ENCODE data around the gene TLE5. TPM values are rescaled to one million over a fixed set of nuclear protein-coding genes. Genes with fewer than 3 reads are reported as not detected.

TLE5 gene, protein sequence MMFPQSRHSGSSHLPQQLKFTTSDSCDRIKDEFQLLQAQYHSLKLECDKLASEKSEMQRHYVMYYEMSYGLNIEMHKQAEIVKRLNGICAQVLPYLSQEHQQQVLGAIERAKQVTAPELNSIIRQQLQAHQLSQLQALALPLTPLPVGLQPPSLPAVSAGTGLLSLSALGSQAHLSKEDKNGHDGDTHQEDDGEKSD
- 413 TPM for total RNA-seq
- long read RNA-seq, transcript AES-207 (6 exons, 942 nt): minor isoform, 46 of 422 reads
- long read RNA-seq, transcript AES-202 (7 exons, 1,608 nt): major isoform, 186 of 422 reads
- long read RNA-seq, transcript AES-201 (7 exons, 1,884 nt): minor isoform, 5 of 422 reads
- long read RNA-seq, partial matches to known transcripts: 12 of 422 reads
- long read RNA-seq, other reads (novel, unspliced or antisense): 173 of 422 reads

DNA sequence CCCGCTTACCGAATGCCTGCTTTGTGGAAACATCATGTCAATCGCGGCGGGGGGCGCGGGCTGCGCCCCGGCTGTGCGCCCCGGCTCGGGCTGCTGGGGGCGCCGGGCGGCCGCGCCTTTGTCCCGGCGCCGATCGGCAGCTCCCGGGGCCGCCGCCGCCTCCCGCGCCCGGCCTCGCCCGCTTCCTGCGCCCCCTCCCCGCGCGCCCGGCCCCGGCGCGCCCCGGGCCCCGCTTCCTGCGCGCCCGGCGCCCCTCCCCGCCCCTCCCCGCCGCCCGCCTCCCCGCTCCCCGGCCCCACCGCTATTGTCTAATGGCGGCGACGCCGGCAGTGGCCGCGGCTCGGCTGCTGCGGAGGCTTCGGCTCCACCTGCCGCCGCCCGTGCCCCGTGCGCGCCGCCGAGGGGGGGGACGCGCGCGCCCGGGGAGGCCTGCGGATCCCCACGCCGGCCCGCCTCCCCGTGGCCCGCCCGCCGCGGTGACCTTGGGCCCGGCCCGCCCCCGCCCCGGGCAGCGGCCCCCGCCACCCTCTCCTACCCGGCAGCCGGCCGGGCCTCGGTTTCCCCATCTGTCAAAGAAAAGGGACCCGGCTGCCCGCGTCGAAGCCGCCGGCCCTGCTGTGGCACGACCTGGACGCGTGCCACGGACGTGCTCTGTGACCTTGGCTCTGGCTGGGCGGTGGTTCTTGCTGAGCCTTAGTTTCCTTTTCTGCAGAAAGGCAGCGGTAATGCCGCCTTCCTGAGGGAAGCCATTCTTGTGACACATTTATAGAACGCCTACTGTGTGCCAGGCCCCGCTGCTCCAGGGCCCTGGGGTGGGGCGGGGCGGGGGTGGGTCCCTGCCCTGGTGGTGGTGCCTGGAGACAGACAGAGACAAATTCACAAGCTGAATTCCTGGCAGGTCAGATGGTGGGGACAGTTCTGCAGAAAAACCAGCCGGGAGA is at the start of gene TLE5:
TSS of gene TLE5 (minus strand) at position 331 of the 941 bp plus-strand sequence. CDS start at position 36, 295 bp downstream.
- H3K9me3 ChIP-seq: no peaks in the 10 kb centered on the region
- DNase-seq (peak; percentile 80), ATAC-seq (peak; percentile 79 to 80)
- H3K27ac ChIP-seq: peak within 1 kb of the TSS; percentile 96
- H3K4me1 ChIP-seq: peaks cover 55% of the 10 kb centered on the region
- H3K36me3 ChIP-seq: peaks cover 27% of the 10 kb centered on the region
- H3K27me3 ChIP-seq (ENCODE audit: low read depth): no peaks in the 10 kb centered on the region
- peak within 1 kb of the TSS; percentile 95 for H3K4me3 ChIP-seq
- TF ChIP-seq CTCF (IDR thresholded peaks at IDR 0.05): no peak
- intact Hi-C loops (cut with DNase I): no loop called here

DNA sequence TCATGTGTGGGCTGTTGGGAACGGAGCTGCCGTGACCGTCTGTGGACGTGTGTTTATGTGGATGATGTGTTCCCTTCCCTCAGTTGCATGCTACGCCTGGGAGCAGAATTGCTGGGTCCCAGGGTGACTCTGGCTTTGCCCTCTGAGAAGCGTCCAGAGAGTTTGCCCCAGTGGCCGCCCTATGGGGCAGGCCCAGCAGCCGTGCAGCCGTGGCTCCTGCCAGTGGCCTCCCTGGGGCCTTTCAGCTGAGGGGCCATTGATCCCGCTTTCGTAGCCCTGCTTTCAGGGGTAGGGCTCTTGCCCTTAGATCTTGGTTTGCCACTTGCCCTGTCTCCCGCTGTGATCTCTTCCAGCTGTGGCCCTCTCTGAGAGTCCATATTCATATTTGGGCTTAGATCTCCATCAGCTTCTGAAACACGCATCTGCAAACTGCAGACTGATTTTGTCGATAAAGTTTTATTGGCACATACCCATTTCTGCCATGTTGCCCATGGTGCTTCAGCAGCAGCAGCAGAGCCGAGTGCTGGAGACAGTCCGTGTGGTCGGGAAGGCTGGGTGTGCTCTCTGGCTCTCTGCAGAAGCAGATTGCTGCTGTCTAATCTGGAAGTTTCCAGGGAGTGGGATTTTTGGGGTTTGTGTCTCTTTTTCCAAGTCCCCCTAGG is 49.4 kb upstream of the TLE5 start:
- H3K27ac ChIP-seq: no peak overlapping the region
- no peak overlapping the region for H3K4me3 ChIP-seq
- peaks cover 42% of the 10 kb centered on the region for H3K36me3 ChIP-seq
- H3K27me3 ChIP-seq (ENCODE audit: low read depth): no peaks in the 10 kb centered on the region
- DNase-seq: no peak
- TF ChIP-seq CTCF (IDR thresholded peaks at IDR 0.05): no peak
- H3K4me1 ChIP-seq: peaks cover 23% of the 10 kb centered on the region
- ATAC-seq: no peak
- H3K9me3 ChIP-seq: no peaks in the 10 kb centered on the region
- intact Hi-C loops (cut with DNase I): no loop called here

DNA sequence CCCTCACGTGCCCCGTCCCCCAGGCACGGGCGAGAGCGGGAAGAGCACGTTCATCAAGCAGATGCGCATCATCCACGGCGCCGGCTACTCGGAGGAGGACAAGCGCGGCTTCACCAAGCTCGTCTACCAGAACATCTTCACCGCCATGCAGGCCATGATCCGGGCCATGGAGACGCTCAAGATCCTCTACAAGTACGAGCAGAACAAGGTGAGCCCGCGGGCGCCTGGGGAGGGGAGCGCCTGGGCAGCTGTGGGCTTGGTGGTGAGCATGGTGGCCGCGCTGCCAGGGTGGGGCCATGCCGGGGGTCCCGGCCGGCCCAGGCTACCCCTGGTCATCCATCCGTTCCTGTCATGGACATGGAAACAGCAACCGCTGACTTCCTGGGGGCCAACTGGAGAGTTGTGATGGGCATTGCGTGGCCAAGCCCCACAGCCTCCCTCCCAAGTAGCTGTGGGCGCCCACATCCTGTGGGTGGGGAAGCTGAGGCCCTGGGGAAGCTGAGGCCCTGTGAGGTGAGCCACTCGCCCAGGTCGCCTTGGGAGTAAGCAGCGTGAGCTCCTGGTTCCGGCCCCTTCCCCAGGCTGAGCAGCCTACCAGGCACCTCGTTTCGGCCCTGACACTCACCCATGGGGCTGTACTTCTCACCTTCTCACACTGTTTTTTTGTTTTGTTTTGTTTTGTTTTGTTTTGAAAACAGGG is 48.0 kb upstream of the TLE5 start:
- Histone ChIP-seq H3K36me3 (peaks cover 39% of the 10 kb centered on the region), H3K27ac (no peak overlapping the region), H3K27me3 (ENCODE audit: low read depth) (no peaks in the 10 kb centered on the region), H3K4me1 (peaks cover 36% of the 10 kb centered on the region), H3K4me3 (no peak overlapping the region), H3K9me3 (no peaks in the 10 kb centered on the region)
- no peak for DNase-seq
- no peak for ATAC-seq
- intact Hi-C loops (cut with DNase I): no loop called here
- no peak for TF ChIP-seq CTCF (IDR thresholded peaks at IDR 0.05)

- H3K27ac ChIP-seq: no peak overlapping the region
- H3K9me3 ChIP-seq: no peaks in the 10 kb centered on the region
- TF ChIP-seq CTCF (IDR thresholded peaks at IDR 0.05): no peak
- H3K27me3 ChIP-seq (ENCODE audit: low read depth): no peaks in the 10 kb centered on the region
- H3K4me1 ChIP-seq: peaks cover 42% of the 10 kb centered on the region
- intact Hi-C loops (cut with DNase I): no loop called here
- peaks cover 32% of the 10 kb centered on the region for H3K36me3 ChIP-seq
- DNase-seq (no peak), ATAC-seq (no peak)
- H3K4me3 ChIP-seq: no peak overlapping the region
Observed at GRCh38 chr19:3109491-3109890, 47.2 kb upstream of the TLE5 start.

GRCh38 chr19:3108775-3109174 is 46.5 kb upstream of the TLE5 start:
- Histone ChIP-seq H3K36me3 (peaks cover 24% of the 10 kb centered on the region), H3K27me3 (ENCODE audit: low read depth) (no peaks in the 10 kb centered on the region), H3K27ac (no peak overlapping the region), H3K9me3 (no peaks in the 10 kb centered on the region), H3K4me1 (peaks cover 50% of the 10 kb centered on the region), H3K4me3 (no peak overlapping the region)
- DNase-seq: peak; percentile 78
- intact Hi-C loops (cut with DNase I): no loop called here
- TF ChIP-seq CTCF (IDR thresholded peaks at IDR 0.05): peak; percentile 89
- peak; percentile 49 to 65 for ATAC-seq
